Esophagus squamous epithelium (tissue), 5 donors: ENCODE measurements around the gene ESPNL. TPM values are rescaled to one million over a fixed set of nuclear protein-coding genes. Genes with fewer than 3 reads are reported as not detected.

Source experiments
- DNase-seq: peaks from one replicate; lab custom pipeline; 2025; lab: John Stamatoyannopoulos, UW
- H3K27ac ChIP-seq, 4 donors: fragments of 200-600 bp; sonication (generic); one replicate each; pipeline ENCODE4 v1.5.1; 2016 to 2019; ENCODE audit warnings: mild to moderate bottlenecking in 1 of 4
- H3K27me3 ChIP-seq, 4 donors: fragments of 200-600 bp; sonication (generic); 1 replicate in 3 of 4; 2 replicates in 1 of 4; pipeline versions ENCODE4 v1.5.1 to v1.6.0; 2017 to 2021; ENCODE audit warnings: antibody characterized with exemption in 1 of 4
- H3K36me3 ChIP-seq, 3 donors: fragments of 200-600 bp; sonication (generic); one replicate each; pipeline ENCODE4 v1.5.1; 2016 to 2019
- H3K4me1 ChIP-seq, 3 donors: fragments of 200-600 bp; sonication (generic); one replicate each; pipeline ENCODE4 v1.5.1; 2017 to 2019
- H3K4me3 ChIP-seq, 4 donors: fragments of 200-600 bp; sonication (generic); 1 replicate in 3 of 4; 2 replicates in 1 of 4; pipeline ENCODE4 v1.5.1; 2016 to 2019; ENCODE audit warnings: mild to moderate bottlenecking in 2 of 4, moderate library complexity in 1 of 4
- H3K9me3 ChIP-seq, 3 donors: fragments of 200-600 bp; sonication (generic); one replicate each; pipeline ENCODE4 v1.5.1; 2016 to 2019
- CTCF ChIP-seq, 6 experiments: fragments of 450-650 bp in 4 of 6; fragments of 200-600 bp in 2 of 6; sonication (generic) in 2 of 6; IDR thresholded peaks; one replicate each; pipeline ENCODE4 v1.5.1; 2016 to 2019; ENCODE audit warnings: antibody characterized with exemption in 6 of 6, mild to moderate bottlenecking in 4 of 6, moderate library complexity in 4 of 6
- POLR2A ChIP-seq, 4 donors: fragments of 450-650 bp; IDR thresholded peaks; one replicate each; pipeline ENCODE4 v1.6.1; 2017; ENCODE audit warnings: antibody characterized with exemption in 4 of 4, mild to moderate bottlenecking in 4 of 4, moderate library complexity in 3 of 4
- WGBS, 2 donors: methylation state at CpG; one replicate each; pipeline ENCODE4 v1.1.5; 2018; 5-methylcytosine and 5-hydroxymethylcytosine counted together
- intact Hi-C: fragments of 100-400 bp; cut with DNase I; formaldehyde crosslinking; loops from one replicate; pipeline ENCODE4 v1.15.0; 2022
- total RNA-seq, 4 donors: library from RNA; depleted of rRNA; stranded (reverse); fragments of >200 nt; gene quantifications; one replicate each; pipeline ENCODE4 v1.1.0, GENCODE V29; 2016
- donor health status: DM: yes; HTN: yes; CAD: no.

ESPNL gene
- total RNA-seq, 4 donors from 2014 or later = 0.04 to 1.3 (median 0.88) TPM; not detected in 1

- DNase-seq = no peak
- Histone ChIP-seq H3K4me3 (no peak overlapping the region), H3K27ac (no peak overlapping the region), H3K36me3 (no peaks in the 10 kb centered on the region), H3K9me3 (no peaks in the 10 kb centered on the region), H3K27me3 (peaks cover 0 to 7% (median 0%) of the 10 kb centered on the region in 4 donors), H3K4me1 (peaks cover 0 to 21% (median 0%) of the 10 kb centered on the region in 3 donors)
- 70 to 76% methylated on average over 7 to 8 of the region's 10 CpGs for WGBS, 2 donors
- no peak for TF ChIP-seq POLR2A (IDR thresholded peaks at IDR 0.05)
- TF ChIP-seq CTCF (IDR thresholded peaks at IDR 0.05) = no peak
- intact Hi-C loops = no loop called here
Observed at GRCh38 chr2:238102865-238103264, 2.7 kb downstream of the ESPNL start.

GRCh38 chr2:238103465-238104225 lies 3.5 kb downstream of the ESPNL start:
- TF ChIP-seq CTCF (IDR thresholded peaks at IDR 0.05) = no peak
- no peak for TF ChIP-seq POLR2A (IDR thresholded peaks at IDR 0.05)
- intact Hi-C loops = no loop called here
- peaks cover 0 to 7% (median 0%) of the 10 kb centered on the region in 4 donors for H3K27me3 ChIP-seq
- H3K4me1 ChIP-seq = peaks cover 0 to 19% (median 0%) of the 10 kb centered on the region in 3 donors
- H3K36me3 ChIP-seq = no peaks in the 10 kb centered on the region
- DNase-seq = no peak
- H3K27ac ChIP-seq = no peak overlapping the region
- no peak overlapping the region for H3K4me3 ChIP-seq
- WGBS, 2 donors = 77 to 89% methylated on average over 7 to 8 of the region's 18 CpGs
- no peaks in the 10 kb centered on the region for H3K9me3 ChIP-seq

GRCh38 chr2:238104226-238104690 lies 4.1 kb downstream of the ESPNL start:
- Histone ChIP-seq H3K27me3 (peaks cover 0 to 7% (median 0%) of the 10 kb centered on the region in 4 donors), H3K4me1 (peaks cover 0 to 13% (median 0%) of the 10 kb centered on the region in 3 donors), H3K27ac (no peak overlapping the region), H3K36me3 (no peaks in the 10 kb centered on the region), H3K4me3 (no peak overlapping the region), H3K9me3 (no peaks in the 10 kb centered on the region)
- intact Hi-C loops = no loop called here
- DNase-seq = no peak
- TF ChIP-seq POLR2A (IDR thresholded peaks at IDR 0.05) = no peak
- no peak for TF ChIP-seq CTCF (IDR thresholded peaks at IDR 0.05)
- WGBS, 2 donors = 68 to 90% methylated on average over 2 to 6 of the region's 14 CpGs

GRCh38 chr2:238104691-238105371 lies 4.7 kb downstream of the ESPNL start:
- no peaks in the 10 kb centered on the region for H3K36me3 ChIP-seq
- H3K27me3 ChIP-seq = peaks cover 0 to 7% (median 0%) of the 10 kb centered on the region in 4 donors
- H3K27ac ChIP-seq = no peak overlapping the region
- no peaks in the 10 kb centered on the region for H3K9me3 ChIP-seq
- peaks cover 0 to 7% (median 0%) of the 10 kb centered on the region in 3 donors for H3K4me1 ChIP-seq
- TF ChIP-seq CTCF (IDR thresholded peaks at IDR 0.05) = no peak
- TF ChIP-seq POLR2A (IDR thresholded peaks at IDR 0.05) = no peak
- no peak overlapping the region for H3K4me3 ChIP-seq
- intact Hi-C loops = no loop called here
- no peak for DNase-seq
- WGBS, 2 donors = 80% methylated on average over 3 of the region's 21 CpGs; no CpG with 5 or more reads in 1 of the 2 donors
